AG04450 (cell line): ENCODE results near the gene TTC7B. TPM values are rescaled to one million over a fixed set of nuclear protein-coding genes. Genes with fewer than 3 reads are reported as not detected.

Experiments used
- CTCF ChIA-PET: fragments of 300-600, 350-600 bp; formaldehyde crosslinking; extraction: SDS; loops from one replicate; lab custom pipeline; 2022; ENCODE audit warnings: antibody characterized with exemption, inconsistent platforms; lab: Charles Lee
- POLR2A ChIA-PET: fragments of 350-600 bp; formaldehyde crosslinking; extraction: SDS; loops from one replicate; lab custom pipeline; 2021; ENCODE audit warnings: antibody characterized with exemption, inconsistent platforms; lab: Yijun Ruan, JAX
- DNase-seq: peaks from one replicate; pipeline ENCODE4 v3.0.0-alpha.2; 2011; ENCODE audit warnings: low read depth, low spot score
- H3K27ac ChIP-seq: one replicate; pipeline ENCODE4 v1.5.1; 2012; ENCODE audit warnings: low read depth, low read length, control low read depth
- H3K27me3 ChIP-seq: one replicate; pipeline ENCODE4 v1.6.0; 2012; ENCODE audit warnings: low read length; ENCODE audit not compliant: control insufficient read depth, insufficient read depth
- H3K4me3 ChIP-seq: 2 replicates; pipeline ENCODE4 v1.5.1; 2011; ENCODE audit warnings: mild to moderate bottlenecking, low read depth, low read length, control low read depth
- H3K9me3 ChIP-seq: 2 replicates; pipeline ENCODE4 v1.5.1; 2012; ENCODE audit warnings: low read length; ENCODE audit not compliant: control insufficient read depth, insufficient read depth
- CTCF ChIP-seq: IDR thresholded peaks from 2 replicates; pipeline ENCODE4 v1.5.1; 2011; ENCODE audit warnings: low read depth, low read length, control low read depth, inconsistent platforms
- polyA plus RNA-seq: library from polyadenylated mRNA; depleted of rRNA; stranded (reverse); fragments of >200 nt; gene quantifications from 2 replicates; pipeline ENCODE4 v1.2.3, GENCODE V29; 2011

TTC7B gene
- polyA plus RNA-seq, 1 experiment: 36.0 TPM

GRCh38 chr14:90609376-90609775 is 206.9 kb downstream of the TTC7B start:
- Histone ChIP-seq H3K27ac (no peak overlapping the region), H3K4me3 (no peak overlapping the region), H3K9me3 (no peaks in the 10 kb centered on the region), H3K27me3 (no peaks in the 10 kb centered on the region)
- no peak for TF ChIP-seq CTCF
- ChIA-PET CTCF (no interaction called here), POLR2A (no interaction called here)
- DNase-seq: no peak

GRCh38 chr14:90608929-90609341 is 207.3 kb downstream of the TTC7B start:
- Histone ChIP-seq H3K27me3 (no peaks in the 10 kb centered on the region), H3K4me3 (no peak overlapping the region), H3K9me3 (no peaks in the 10 kb centered on the region), H3K27ac (no peak overlapping the region)
- POLR2A ChIA-PET: interaction anchor here (0.8 kb wide), 1 partner anchor 18 kb away, joined by 3 read pairs; no protein-coding TSS in a partner anchor
- CTCF ChIA-PET: no interaction called here
- TF ChIP-seq CTCF: no peak
- DNase-seq: no peak

GRCh38 chr14:90608281-90608680 is 207.9 kb downstream of the TTC7B start:
- no peak for TF ChIP-seq CTCF
- no peak for DNase-seq
- Histone ChIP-seq H3K9me3 (no peaks in the 10 kb centered on the region), H3K27ac (no peak overlapping the region), H3K27me3 (no peaks in the 10 kb centered on the region), H3K4me3 (no peak overlapping the region)
- CTCF ChIA-PET: no interaction called here
- POLR2A ChIA-PET: interaction anchor here (0.8 kb wide), 1 partner anchor 19 kb away, joined by 3 read pairs; no protein-coding TSS in a partner anchor

GRCh38 chr14:90607141-90607540 is 209.1 kb downstream of the TTC7B start:
- ChIA-PET POLR2A (no interaction called here), CTCF (no interaction called here)
- Histone ChIP-seq H3K4me3 (no peak overlapping the region), H3K9me3 (no peaks in the 10 kb centered on the region), H3K27me3 (no peaks in the 10 kb centered on the region), H3K27ac (no peak overlapping the region)
- no peak for TF ChIP-seq CTCF
- no peak for DNase-seq

GRCh38 chr14:90606434-90606833 is 209.8 kb downstream of the TTC7B start:
- Histone ChIP-seq H3K27me3 (no peaks in the 10 kb centered on the region), H3K27ac (no peak overlapping the region), H3K9me3 (no peaks in the 10 kb centered on the region), H3K4me3 (no peak overlapping the region)
- no peak for TF ChIP-seq CTCF
- POLR2A ChIA-PET: no interaction called here
- DNase-seq: no peak
- CTCF ChIA-PET: no interaction called here
